Ovary (tissue), 3 donors: ENCODE measurements around the gene DGKE.

ENCODE experiments used
- EP300 ChIP-seq: sonication (generic); formaldehyde crosslinking; IDR thresholded peaks from one replicate; pipeline ENCODE4 v1.6.1; 2017; ENCODE audit warnings: antibody characterized with exemption
- POLR2A ChIP-seq: fragments of 450-650 bp; IDR thresholded peaks from one replicate; pipeline ENCODE4 v1.6.1; 2017; ENCODE audit warnings: antibody characterized with exemption, mild to moderate bottlenecking, moderate library complexity
- TF ChIP-seq, protein P1 (sequence below), 3 donors: fragments of 450-650 bp in 2 of 3; fragments of 200-600 bp in 1 of 3; IDR thresholded peaks; one replicate each; pipeline versions ENCODE4 v1.5.1 to v1.8.0; 2016 to 2022; ENCODE audit warnings: antibody characterized with exemption in 3 of 3, mild to moderate bottlenecking in 1 of 3
- donor health status: DM: no; HTN: no; CAD: no.

DNA sequence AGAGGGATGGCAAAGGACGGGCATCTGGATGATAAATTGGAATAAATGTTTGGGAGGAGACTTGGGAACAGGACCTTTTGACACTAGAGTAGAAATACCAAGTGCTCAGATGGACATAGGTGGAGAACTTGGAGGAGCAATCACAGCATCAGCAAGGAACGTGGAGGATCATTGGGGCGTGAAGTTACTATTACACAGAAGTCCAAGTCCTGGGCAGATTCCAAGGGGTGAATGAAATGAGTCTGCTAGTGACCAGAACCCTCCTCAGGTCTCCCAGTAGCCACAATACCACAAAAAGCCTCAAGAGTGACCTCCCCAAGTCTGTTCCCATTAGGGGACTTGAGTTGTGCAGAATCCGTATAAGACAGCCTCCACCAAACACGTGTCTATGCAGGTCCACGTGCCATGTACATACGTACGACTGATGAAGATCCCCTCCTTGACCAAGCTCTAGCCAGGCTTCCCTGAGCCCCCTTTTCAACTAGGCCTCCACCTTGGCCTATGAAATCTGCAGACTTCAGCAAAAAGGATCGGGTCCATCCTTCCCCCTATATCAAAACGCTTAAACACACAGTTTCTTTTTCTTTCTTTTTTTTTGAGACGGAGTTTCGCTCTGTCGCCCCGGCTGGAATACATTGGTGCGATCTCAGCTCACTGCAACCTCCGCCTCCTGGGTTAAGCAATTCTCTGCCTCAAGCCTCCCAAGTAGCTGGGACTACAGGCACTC, 2.4 kb upstream of the DGKE start:
- TF ChIP-seq POLR2A (no peak), EP300 (no peak)
- TF ChIP-seq, protein P1, sequence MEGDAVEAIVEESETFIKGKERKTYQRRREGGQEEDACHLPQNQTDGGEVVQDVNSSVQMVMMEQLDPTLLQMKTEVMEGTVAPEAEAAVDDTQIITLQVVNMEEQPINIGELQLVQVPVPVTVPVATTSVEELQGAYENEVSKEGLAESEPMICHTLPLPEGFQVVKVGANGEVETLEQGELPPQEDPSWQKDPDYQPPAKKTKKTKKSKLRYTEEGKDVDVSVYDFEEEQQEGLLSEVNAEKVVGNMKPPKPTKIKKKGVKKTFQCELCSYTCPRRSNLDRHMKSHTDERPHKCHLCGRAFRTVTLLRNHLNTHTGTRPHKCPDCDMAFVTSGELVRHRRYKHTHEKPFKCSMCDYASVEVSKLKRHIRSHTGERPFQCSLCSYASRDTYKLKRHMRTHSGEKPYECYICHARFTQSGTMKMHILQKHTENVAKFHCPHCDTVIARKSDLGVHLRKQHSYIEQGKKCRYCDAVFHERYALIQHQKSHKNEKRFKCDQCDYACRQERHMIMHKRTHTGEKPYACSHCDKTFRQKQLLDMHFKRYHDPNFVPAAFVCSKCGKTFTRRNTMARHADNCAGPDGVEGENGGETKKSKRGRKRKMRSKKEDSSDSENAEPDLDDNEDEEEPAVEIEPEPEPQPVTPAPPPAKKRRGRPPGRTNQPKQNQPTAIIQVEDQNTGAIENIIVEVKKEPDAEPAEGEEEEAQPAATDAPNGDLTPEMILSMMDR (IDR thresholded peaks at IDR 0.05): no peak
